Measurements from ENCODE around the gene ZFPM1.

DNA sequence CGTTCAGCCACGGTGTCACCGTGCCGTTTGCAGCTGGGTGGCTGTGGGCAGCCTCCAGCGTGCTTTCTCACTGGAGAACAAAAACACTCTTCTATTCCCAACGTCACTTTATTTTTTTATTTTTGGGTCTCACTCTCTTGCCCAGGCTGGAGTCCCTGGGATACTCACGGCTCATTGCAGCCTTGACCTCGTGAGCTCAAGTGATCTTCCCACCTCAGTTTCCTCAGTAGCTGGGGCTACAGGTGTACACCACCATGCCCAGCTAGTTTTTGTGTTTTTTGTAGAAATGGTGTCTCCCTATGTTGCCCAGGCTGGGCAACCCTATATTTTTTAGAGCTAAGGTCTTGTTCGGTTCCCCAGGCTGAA, 82.8 kb downstream of the ZFPM1 start:
- TF ChIP-seq CEBPB (IDR thresholded peaks at IDR 0.05) (no peak), TEAD4 (IDR thresholded peaks at IDR 0.05) (no peak), TCF12 (IDR thresholded peaks at IDR 0.05; ENCODE audit: low read depth) (no peak), EGR1 (IDR thresholded peaks at IDR 0.05) (no peak), ZBTB7A (IDR thresholded peaks at IDR 0.05; ENCODE audit: low read depth) (no peak), TAF1 (IDR thresholded peaks at IDR 0.05; ENCODE audit: low read depth) (no peak), RAD21 (IDR thresholded peaks at IDR 0.05; ENCODE audit: low read depth) (no peak), FOXM1 (IDR thresholded peaks at IDR 0.05; ENCODE audit: borderline replicate concordance, low read depth) (no peak), EP300 (IDR thresholded peaks at IDR 0.05; ENCODE audit: borderline replicate concordance) (no peak), YY1 (IDR thresholded peaks at IDR 0.05; ENCODE audit: low read depth) (no peak)
- TF ChIP-seq, protein P1, sequence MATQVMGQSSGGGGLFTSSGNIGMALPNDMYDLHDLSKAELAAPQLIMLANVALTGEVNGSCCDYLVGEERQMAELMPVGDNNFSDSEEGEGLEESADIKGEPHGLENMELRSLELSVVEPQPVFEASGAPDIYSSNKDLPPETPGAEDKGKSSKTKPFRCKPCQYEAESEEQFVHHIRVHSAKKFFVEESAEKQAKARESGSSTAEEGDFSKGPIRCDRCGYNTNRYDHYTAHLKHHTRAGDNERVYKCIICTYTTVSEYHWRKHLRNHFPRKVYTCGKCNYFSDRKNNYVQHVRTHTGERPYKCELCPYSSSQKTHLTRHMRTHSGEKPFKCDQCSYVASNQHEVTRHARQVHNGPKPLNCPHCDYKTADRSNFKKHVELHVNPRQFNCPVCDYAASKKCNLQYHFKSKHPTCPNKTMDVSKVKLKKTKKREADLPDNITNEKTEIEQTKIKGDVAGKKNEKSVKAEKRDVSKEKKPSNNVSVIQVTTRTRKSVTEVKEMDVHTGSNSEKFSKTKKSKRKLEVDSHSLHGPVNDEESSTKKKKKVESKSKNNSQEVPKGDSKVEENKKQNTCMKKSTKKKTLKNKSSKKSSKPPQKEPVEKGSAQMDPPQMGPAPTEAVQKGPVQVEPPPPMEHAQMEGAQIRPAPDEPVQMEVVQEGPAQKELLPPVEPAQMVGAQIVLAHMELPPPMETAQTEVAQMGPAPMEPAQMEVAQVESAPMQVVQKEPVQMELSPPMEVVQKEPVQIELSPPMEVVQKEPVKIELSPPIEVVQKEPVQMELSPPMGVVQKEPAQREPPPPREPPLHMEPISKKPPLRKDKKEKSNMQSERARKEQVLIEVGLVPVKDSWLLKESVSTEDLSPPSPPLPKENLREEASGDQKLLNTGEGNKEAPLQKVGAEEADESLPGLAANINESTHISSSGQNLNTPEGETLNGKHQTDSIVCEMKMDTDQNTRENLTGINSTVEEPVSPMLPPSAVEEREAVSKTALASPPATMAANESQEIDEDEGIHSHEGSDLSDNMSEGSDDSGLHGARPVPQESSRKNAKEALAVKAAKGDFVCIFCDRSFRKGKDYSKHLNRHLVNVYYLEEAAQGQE (IDR thresholded peaks at IDR 0.05; ENCODE audit: low read depth): no peak
- TF ChIP-seq, protein P2, sequence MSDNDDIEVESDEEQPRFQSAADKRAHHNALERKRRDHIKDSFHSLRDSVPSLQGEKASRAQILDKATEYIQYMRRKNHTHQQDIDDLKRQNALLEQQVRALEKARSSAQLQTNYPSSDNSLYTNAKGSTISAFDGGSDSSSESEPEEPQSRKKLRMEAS (IDR thresholded peaks at IDR 0.05): no peak
- TF ChIP-seq, protein P3, sequence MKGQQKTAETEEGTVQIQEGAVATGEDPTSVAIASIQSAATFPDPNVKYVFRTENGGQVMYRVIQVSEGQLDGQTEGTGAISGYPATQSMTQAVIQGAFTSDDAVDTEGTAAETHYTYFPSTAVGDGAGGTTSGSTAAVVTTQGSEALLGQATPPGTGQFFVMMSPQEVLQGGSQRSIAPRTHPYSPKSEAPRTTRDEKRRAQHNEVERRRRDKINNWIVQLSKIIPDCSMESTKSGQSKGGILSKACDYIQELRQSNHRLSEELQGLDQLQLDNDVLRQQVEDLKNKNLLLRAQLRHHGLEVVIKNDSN (IDR thresholded peaks at IDR 0.05): no peak
